SK-N-SH treated with all-trans-retinoic acid at 6 μM for 48 hours (cell line): ENCODE data around the gene RALGPS1.

Experiments used
- ATAC-seq: fragments of 200-7000 bp; cut with Tn5 transposase; 3 replicates; pipeline ENCODE4 v1.9.1; 2020; ENCODE audit warnings: mild to moderate bottlenecking, moderate library complexity
- ARNTL ChIP-seq: fragments of 450-650 bp; formaldehyde crosslinking; IDR thresholded peaks from 2 replicates; pipeline ENCODE4 v1.5.0; 2020; ENCODE audit warnings: low read depth, mild to moderate bottlenecking, moderate library complexity, borderline replicate concordance
- BACH2 ChIP-seq: fragments of 250-450 bp; sonication (Bioruptor Pico); IDR thresholded peaks from 2 replicates; pipeline ENCODE4 v1.9.0; 2021; ENCODE audit warnings: mild to moderate bottlenecking, borderline replicate concordance
- CREB5 ChIP-seq: fragments of 250-450 bp; sonication (Bioruptor Pico); IDR thresholded peaks from 2 replicates; pipeline ENCODE4 v1.5.1; 2020; ENCODE audit warnings: low read depth, mild to moderate bottlenecking, moderate library complexity
- CSDC2 ChIP-seq: fragments of 250-450 bp; sonication (Bioruptor Pico); IDR thresholded peaks from 2 replicates; pipeline ENCODE4 v1.5.0; 2020; ENCODE audit warnings: mild to moderate bottlenecking, moderate library complexity
- ESRRG ChIP-seq: fragments of 250-450 bp; sonication (Bioruptor Pico); IDR thresholded peaks from 2 replicates; pipeline ENCODE4 v1.6.1; 2021; ENCODE audit warnings: mild to moderate bottlenecking
- GLIS3 ChIP-seq: fragments of 250-450 bp; sonication (Bioruptor Pico); IDR thresholded peaks from 2 replicates; pipeline ENCODE4 v1.5.0; 2020; ENCODE audit warnings: mild to moderate bottlenecking, moderate library complexity
- ISL1 ChIP-seq: fragments of 250-450 bp; sonication (Bioruptor Pico); IDR thresholded peaks from 2 replicates; pipeline ENCODE4 v2.1.2; 2022; ENCODE audit warnings: mild to moderate bottlenecking, moderate library complexity
- OSR1 ChIP-seq: fragments of 250-450 bp; sonication (Bioruptor Pico); IDR thresholded peaks from 2 replicates; pipeline ENCODE4 v1.8.0; 2022; ENCODE audit warnings: moderate library complexity, mild to moderate bottlenecking, inconsistent platforms
- PATZ1 ChIP-seq: fragments of 250-450 bp; sonication (Bioruptor Pico); IDR thresholded peaks from 2 replicates; pipeline ENCODE4 v1.8.0; 2020; ENCODE audit warnings: mild to moderate bottlenecking, moderate library complexity, borderline replicate concordance
- PPARA ChIP-seq: fragments of 250-450 bp; sonication (Bioruptor Pico); IDR thresholded peaks from 2 replicates; pipeline ENCODE4 v1.5.0; 2020; ENCODE audit warnings: mild to moderate bottlenecking, borderline replicate concordance
- SNAI2 ChIP-seq: fragments of 250-450 bp; sonication (Bioruptor Pico); IDR thresholded peaks from 2 replicates; pipeline ENCODE4 v1.5.0; 2020; ENCODE audit warnings: mild to moderate bottlenecking, moderate library complexity
- TCF4 ChIP-seq: fragments of 250-450 bp; sonication (Bioruptor Pico); IDR thresholded peaks from 2 replicates; pipeline ENCODE4 v1.8.0; 2021; ENCODE audit warnings: mild to moderate bottlenecking, moderate library complexity, borderline replicate concordance
- TOX ChIP-seq: fragments of 250-450 bp; sonication (Bioruptor Pico); IDR thresholded peaks from 2 replicates; pipeline ENCODE4 v1.8.0; 2021; ENCODE audit warnings: mild to moderate bottlenecking, moderate library complexity, borderline replicate concordance
- TSHZ2 ChIP-seq: fragments of 250-450 bp; sonication (Bioruptor Pico); IDR thresholded peaks from 2 replicates; pipeline ENCODE4 v1.5.0; 2020; ENCODE audit warnings: mild to moderate bottlenecking, moderate library complexity
- ZC3H10 ChIP-seq: fragments of 250-450 bp; sonication (Bioruptor Pico); IDR thresholded peaks from 2 replicates; pipeline ENCODE4 v1.5.1; 2021; ENCODE audit warnings: mild to moderate bottlenecking, moderate library complexity
- ZFP30 ChIP-seq: fragments of 450-650 bp; formaldehyde crosslinking; IDR thresholded peaks from 2 replicates; pipeline ENCODE4 v1.5.0; 2022; ENCODE audit warnings: mild to moderate bottlenecking, moderate library complexity
- ZNF565 ChIP-seq: fragments of 450-650 bp; formaldehyde crosslinking; conservative IDR thresholded peaks from 2 replicates; pipeline ENCODE4 v1.5.0; 2020; ENCODE audit warnings: low read depth, mild to moderate bottlenecking, moderate library complexity
- ZNF70 ChIP-seq: fragments of 450-650 bp; formaldehyde crosslinking; IDR thresholded peaks from 2 replicates; pipeline ENCODE4 v1.5.0; 2020; ENCODE audit warnings: mild to moderate bottlenecking, moderate library complexity
- ZNF8 ChIP-seq: fragments of 450-650 bp; formaldehyde crosslinking; IDR thresholded peaks from 2 replicates; pipeline ENCODE4 v1.5.0; 2020; ENCODE audit warnings: mild to moderate bottlenecking, moderate library complexity

The RALGPS1 gene

GRCh38 chr9:127223266-127223665 lies 308.7 kb downstream of the RALGPS1 start:
- TF ChIP-seq ZNF70 (CRISPR knock-in tag), result no peak
- TF ChIP-seq TSHZ2 (CRISPR knock-in tag), result no peak
- TF ChIP-seq TOX (CRISPR knock-in tag), result no peak

GRCh38 chr9:127223810-127224177 lies 309.2 kb downstream of the RALGPS1 start:
- no peak for ATAC-seq
- TF ChIP-seq GLIS3 (CRISPR knock-in tag) (no peak), TCF4 (CRISPR knock-in tag) (no peak), ZC3H10 (CRISPR knock-in tag) (no peak), PPARA (CRISPR knock-in tag) (no peak), ZNF70 (CRISPR knock-in tag) (no peak), ZNF565 (CRISPR knock-in tag) (no peak), BACH2 (no peak), PATZ1 (CRISPR knock-in tag) (no peak), ZNF8 (CRISPR knock-in tag) (no peak), ISL1 (no peak), TSHZ2 (CRISPR knock-in tag) (no peak), CREB5 (CRISPR knock-in tag) (no peak), OSR1 (CRISPR knock-in tag) (no peak), CSDC2 (CRISPR knock-in tag) (no peak), ESRRG (CRISPR knock-in tag) (no peak), SNAI2 (CRISPR knock-in tag) (no peak)

More at GRCh38 chr9:127223266-127223665, 308.7 kb downstream of the RALGPS1 start:
- ATAC-seq, result no peak

GRCh38 chr9:127224178-127224882 lies 309.7 kb downstream of the RALGPS1 start:
- no peak for TF ChIP-seq ZFP30 (CRISPR knock-in tag)
- TF ChIP-seq CSDC2 (CRISPR knock-in tag), result no peak
- no peak for TF ChIP-seq PPARA (CRISPR knock-in tag)
- no peak for TF ChIP-seq ARNTL (CRISPR knock-in tag)
- TF ChIP-seq ZNF565 (CRISPR knock-in tag), result no peak
- TF ChIP-seq ESRRG (CRISPR knock-in tag), result no peak
- 0 out of 2 replicates have a peak, but pooled peaks have one; percentile 13 for TF ChIP-seq TSHZ2 (CRISPR knock-in tag)

More at GRCh38 chr9:127224178-127224882, 309.7 kb downstream of the RALGPS1 start:
- ATAC-seq, result peak; percentile 83
